Kasumi-1 (cell line): ENCODE data around the gene FER1L5.
"Not testable (repeated sequence)": the region's sequence is repeated elsewhere in the genome, so short reads cannot be mapped to it uniquely, and the experiment has no call there.

Experiments
- DNase-seq, 2 experiments: peaks; one replicate each; lab custom pipeline; 2025; lab: John Stamatoyannopoulos, UW

FER1L5 gene

DNA sequence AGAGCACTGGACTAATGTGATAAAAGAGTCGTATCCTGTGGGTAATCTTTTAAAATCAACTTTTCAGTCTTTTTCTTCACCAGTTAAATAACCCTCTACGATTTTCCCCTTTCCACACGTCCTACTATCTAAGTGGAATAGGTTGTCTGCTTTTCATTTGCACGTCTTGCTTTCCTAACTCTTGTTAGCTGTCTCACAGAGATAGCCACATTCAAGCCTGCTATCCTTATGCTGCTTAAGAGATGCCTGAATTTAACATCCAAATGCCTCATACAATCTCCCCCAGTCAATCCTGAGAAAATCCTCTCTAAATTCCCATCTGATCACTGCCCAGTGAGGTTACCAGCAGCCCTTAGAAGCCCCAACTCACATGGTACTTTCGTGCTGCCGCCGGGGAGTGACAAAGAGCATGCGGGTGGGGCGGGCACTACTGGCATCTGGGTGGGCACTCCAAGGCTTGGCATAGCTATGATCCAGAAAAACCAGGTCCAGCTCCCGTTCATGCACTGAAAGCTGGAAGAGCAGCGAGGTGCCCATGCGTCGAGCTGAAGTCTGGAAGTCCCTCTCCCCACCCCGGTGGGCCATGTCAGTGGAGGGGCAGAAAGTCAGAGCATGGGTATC, 5.9 kb upstream of the FER1L5 start:
- DNase-seq: no peak

DNA sequence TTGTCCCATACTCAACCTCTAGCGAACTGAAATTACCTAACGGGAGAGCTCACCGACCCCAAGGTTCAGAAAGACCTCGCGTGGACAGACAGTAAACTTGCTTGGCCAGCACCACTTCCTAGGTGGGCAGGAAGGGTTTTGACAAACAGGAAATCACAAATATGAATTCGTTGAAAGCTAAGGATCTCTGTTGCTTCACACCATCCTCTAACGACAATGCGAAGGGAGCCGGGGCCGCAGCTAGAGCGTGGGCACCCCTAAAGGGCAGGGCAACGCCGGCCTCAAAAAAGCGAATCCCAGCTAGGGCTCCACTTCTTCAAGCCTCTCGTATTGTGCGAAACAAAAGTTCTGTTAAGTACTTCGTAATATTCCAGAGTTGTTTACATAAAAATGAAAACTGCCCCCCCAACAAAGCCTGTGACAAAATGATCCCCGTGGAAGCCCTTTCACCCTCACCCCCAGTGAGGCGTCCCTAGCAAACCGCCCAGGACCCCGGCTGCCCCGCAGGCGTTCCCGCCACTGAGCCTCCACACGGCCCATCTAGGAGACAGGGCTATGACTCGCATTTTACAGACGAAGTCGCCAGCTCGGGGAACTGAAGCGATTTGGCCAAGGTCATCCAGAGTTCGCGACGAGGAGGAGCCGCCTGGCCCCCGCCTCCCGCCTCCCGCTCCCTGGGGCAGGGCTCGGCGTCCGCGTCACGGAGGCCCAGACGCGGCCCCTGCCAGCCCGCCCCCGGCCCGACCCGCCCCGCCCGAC, 5.0 kb upstream of the FER1L5 start:
- DNase-seq: peak; percentile 49 to 53

DNA sequence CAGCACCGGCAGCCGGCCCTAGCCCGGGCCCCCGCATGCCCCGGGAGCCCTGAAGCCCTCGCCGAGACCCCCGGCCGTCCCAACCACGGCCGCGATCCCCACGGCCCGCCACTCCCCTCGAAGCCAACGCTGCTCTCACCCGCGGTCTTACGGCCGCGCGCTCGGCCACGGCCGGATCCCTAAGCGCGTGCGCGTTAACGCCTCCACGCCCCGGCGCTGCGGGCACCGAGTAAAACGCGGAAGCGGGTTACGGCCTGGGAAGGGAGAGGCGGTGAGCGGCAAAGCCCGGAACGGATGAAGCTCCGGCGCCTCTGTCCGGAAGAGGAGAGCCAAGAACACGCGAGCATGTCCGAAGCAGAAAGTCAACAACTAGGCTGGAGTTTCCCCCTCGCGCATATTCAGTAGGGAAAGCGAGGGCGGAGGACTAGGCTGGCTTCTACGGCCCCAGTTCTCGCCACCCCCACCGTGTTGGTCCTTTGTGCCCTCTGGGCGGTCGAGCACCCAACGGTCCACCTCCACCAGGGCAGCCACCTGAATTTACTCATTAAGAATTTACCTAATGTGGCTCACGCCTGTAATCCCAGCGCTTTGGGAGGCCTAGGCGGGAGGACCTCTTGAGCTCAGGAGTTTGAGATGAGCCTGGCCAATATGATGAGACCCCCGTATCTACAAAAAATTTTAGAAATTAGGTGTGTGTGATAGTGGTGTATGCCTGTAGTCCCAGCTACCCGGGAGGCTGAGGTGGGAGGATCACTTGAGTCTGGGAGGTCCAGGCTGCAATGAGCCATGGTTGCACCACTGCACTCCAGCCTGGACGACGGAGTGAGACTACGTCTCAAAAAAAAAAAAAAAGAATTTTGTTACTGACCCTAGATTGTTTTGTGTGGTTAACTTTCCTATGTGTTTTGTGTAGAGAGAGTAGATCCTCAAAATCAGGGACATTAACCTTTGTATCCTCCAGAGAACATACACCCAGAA, 4.1 kb upstream of the FER1L5 start, which contains the start of gene KANSL3:
Gene KANSL3 (minus strand): TSS at position 169 of the 978 bp plus-strand sequence. CDS start 1,177 bp downstream, outside the sequence.
- DNase-seq: peak; percentile 86 to 92

DNA sequence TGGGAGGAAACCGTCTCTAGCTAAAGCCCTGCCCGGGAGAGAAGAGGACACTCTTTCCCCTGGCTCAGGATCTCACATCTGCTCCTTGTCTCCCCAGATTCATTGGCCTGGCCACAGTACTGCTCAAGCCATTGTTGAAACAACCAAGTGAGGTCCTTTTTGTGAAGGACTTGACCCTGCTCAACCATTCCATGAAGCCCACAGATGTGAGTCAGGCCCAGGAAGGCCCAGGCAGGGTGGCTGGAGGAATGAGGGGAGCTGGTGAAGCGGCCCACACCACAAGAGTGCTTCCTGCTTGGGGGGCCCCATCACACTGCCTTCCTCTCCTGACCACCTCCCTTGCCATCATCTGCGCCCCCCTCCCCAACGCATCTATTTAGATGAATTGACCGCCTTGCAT, 5.1 kb downstream of the FER1L5 start:
- DNase-seq: no peak

DNA sequence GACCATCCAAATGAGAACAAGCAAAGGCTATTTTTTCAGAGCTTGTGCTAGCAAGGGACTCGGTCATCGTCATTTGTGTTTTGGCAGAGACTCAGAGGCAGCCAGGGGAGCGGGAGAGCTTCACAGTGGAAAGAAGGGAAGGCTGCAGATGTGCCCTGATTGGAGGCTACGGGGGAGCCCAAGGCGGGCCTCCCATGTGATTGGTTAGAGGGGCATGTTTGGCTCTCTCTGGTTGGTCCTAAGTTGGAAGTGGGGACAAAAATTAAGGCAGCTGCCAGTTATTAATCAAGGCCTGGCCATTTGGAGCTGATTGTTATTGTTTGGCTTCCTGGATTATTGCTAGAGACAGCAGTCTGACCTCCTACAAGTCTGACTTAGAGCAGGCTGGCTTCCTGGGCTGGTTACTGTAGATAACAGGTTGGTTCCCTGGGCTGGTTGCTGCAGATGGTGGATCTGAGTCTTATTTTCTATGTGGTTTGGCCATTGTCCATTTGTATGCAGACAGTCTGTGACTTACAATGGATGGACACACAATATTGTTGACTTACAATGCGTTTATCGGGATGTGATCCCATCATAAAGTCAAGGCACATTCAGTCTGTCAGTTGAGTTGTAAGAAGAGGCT, 5.9 kb downstream of the FER1L5 start:
- DNase-seq: no peak

DNA sequence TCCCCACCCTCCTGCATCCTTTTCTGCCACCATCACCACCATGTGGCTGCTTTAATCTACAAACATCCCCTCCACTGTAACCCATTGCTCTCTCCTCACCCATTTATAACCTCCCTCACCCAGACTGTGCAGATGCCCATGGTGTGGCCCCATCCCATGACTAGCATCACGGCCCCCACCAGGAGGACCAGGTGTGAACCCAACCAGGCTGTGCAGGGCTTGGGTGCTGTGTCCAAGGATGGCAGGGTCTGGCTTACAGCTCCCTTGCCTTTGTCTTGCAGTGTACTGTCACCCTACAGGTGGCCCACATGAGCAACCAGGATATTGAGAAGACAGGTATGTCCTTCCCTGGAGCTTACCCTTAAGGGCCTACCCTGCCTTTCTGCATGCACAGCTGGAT, 6.8 kb downstream of the FER1L5 start:
- no peak for DNase-seq

DNA sequence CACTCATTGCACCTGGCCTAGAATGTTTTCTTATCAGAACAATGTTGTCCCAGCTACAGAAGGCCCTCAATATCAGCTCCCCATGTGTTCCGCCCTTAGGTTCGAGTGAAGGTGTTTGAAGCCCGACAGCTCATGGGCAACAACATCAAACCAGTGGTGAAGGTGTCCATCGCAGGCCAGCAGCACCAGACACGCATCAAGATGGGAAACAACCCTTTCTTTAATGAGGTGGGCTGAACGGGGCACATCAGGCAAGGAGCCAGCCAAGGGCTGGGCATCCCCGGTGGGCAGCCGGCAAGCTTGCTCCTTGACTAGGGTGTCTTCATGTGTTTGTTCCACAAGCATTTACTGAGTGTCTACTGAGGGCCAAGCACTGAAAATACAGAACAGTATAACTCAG, 9.2 kb downstream of the FER1L5 start:
- no peak for DNase-seq

DNA sequence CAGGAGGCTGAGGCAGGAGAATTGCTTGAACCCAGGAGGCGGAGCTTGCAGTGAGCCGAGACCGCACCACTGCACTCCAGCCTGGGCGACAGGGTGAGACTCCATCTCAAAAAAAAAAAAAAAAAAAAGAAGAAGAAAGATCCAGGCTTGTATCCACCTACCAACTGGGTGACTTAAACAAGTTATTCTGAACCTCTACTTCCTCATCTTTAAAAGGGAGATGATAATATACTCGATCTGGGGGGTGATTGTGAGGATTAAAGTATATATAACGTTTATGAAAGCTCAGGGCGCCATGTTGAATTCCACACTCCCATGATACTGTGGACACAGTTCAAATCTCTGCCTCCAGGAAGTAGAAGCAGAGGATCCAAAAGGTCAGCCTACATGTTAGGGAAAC, 12.2 kb downstream of the FER1L5 start:
- not testable (repeated sequence) for DNase-seq

DNA sequence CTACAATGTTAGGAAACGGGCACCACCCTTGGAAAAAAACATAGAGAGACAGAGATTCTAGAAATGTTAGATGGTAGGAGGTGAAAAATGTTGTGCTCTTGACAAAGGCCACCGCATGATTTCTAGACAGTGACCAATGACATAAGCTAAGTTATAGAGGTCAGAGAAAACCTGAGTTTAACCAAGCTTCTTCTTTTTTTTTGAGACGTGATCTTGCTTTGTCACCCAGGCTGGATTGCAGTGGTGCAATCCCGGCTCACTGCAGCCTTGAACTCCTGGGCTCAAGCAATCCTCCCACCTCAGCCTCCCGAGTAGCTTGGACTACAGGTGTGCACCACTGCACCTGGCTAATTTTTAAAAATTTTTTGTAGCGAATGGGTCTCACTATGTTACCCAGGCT, 13.0 kb downstream of the FER1L5 start:
- no peak for DNase-seq

DNA sequence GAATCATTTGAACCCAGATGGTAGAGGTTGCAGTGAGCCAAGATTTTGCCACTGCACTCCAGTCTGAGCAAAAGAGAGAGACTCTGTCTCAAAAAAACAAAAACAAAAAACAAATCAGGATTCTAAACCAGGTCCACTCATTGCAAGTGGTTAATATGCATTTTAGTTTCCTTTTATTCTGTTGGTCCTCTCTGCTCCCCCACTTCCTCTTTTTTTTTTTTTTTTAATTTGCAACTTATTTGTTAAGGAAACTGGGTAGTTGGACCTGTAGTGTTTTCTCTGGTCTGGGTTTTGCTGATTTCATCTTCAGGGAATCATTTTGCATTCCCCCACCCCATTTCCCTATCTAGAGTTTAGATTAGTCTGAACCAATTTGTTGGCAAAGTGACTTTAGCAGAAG, 14.0 kb downstream of the FER1L5 start:
- peak; percentile 29 to 50 for DNase-seq

DNA sequence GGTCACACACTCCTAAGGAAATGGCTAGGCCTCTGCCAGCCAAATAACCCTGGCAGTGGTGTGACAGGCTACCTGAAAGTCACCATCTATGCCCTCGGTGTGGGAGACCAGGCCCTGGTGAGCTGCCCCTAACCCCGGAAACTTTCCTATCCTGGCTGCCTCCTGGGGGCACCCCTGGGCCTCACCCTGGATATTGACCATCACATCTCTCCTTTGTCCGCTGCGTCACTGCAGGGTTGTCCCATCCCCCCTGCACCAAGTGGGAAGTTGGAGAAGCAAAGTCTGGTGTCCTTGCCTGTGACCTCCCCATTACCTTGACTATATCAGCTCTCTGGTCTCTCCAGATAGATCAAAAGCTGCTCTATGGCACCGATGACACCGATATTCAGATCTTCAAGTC, 18.8 kb downstream of the FER1L5 start:
- no peak for DNase-seq

DNA sequence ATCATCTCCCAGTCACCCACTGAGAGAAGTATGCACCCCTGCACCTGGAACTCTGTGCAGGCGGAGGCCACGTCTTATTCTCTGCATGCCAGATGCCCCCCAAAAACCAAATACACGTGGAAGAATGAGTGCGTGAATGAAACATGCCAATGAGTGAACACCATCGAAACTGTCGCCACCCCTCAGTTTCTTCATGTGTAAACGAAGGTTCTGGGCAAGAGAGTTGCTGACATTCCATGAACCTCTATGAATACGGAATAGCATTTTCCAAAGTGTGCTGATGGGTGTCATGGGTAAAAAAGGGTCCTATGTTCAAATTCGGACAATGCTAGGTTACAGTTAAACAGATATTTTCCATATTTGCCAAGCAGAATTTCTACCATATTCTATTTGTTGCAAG, 19.8 kb downstream of the FER1L5 start:
- DNase-seq: no peak

DNA sequence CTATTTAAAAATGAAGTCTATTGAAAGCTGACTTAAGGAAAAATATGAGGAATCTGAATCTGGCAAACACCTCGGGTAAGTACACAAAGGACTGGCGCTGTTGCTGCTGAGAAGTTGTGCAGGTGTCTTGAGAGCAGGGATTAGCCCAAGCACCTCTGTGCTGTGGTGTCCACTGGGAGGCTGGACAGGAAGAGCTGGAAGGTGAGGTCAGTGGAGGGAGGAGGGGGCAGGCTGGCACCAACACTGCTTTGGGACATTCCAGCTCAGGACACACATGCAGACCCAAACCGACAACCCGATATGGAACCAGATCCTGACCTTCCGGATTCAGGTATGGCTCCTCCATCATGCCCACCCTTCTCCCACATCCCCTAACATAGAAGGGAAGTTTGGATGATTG, 20.6 kb downstream of the FER1L5 start:
- DNase-seq: no peak

DNA sequence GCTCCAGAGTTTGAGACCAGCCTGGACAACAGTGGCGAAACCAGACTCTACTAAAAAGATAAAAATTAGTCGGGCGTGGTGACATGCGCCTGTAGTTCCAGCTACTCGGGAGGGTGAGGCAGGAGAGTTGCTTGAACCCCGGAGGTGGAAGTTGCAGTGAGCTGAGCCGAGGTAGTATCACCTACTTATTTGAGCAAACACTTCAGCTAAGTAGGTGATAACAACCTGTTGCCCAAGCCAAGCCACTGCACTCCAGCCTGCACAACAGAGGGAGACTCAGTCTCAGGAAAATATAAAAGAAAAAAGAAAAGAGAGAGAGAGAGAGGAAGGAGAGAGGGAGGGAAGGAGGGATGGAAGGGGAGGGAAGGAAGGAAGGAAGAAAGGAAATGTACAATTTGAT, 21.3 kb downstream of the FER1L5 start:
- DNase-seq: no peak

DNA sequence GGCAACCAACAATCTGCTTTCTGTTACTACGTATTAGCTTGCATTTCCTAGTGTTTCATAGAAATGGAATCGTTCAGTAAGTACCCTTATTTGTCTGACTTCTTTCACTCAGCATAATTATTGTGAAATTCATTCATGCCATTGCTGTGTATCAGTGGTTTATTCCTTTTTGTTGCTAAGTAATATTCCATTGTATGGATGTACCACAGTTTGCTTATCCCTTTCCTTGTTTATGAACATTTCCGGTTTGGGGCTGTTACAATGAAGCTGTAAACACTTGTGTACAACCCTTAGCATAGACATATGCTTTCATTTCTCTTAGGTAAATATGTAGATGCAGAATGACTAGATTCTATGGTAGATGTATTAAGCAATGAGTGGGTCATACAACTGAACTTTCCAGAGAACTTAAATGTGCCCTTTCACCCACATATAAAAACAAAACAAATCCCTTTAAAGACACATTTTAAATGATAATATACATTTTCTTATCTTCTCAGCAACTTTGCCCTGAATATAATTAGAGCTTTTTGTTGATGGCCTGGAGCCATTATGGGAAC, 21.9 kb downstream of the FER1L5 start:
- DNase-seq: no peak

DNA sequence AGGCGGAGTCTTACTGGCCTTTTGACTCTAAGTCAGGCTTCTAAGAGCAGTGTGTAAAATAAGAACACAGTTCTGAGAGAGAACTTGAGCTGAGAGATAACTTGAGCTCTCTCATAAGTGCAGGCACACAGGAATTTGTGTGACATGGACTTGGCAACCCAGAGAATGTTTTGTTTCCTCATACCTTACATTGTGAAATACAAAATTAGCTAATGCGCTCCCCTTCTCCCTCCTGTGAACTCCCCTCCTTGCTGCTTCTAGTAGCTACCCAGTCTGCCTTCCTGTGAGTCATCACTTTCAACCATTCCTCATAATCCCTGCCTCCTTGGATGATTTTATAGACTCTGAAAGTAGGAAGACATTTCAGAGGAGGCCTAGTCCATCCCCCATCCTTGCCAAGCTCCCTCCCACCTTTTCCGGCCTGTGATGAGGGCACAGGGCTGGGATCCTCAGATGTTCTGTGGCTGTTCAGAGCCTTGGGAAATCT, 22.6 kb downstream of the FER1L5 start:
- peak; percentile 70 to 75 for DNase-seq

DNA sequence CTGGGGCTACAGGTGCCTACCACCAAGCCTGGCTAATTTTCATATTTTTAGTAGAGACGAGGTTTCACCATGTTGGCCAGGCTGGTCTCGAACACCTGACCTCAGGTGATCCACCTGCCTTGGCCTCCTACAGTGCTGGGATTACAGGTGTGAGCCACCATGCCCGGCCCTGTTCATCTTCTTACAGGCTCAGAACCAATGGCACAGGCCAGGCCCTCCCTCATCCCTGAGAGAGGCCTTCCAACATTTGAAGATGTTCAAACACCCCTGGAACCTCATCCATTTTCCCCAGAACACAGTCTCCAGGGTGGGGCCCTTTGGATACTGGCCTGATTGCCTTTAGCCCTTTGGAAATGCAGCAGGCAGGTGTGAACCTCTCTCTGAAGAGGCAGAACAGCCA, 23.2 kb downstream of the FER1L5 start:
- DNase-seq: not testable (repeated sequence)

DNA sequence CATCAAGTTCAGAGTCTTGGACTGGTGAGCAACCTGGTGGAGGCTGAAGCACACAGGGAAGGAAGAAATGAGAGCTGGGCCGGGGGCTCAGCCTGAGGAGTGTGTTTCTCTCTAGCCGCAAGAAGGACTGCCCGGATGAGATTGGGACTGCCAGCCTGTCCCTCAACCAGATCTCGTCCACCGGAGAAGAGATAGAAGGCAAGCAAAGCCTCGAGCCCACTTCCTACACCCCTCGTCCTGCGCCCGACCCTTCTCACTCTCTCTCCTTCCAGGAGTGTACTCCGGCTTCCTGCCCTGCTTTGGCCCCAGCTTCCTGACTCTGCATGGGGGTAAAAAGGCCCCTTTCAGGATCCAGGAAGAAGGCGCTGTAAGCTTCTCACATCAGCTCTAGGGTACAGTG, 26.2 kb downstream of the FER1L5 start:
- no peak for DNase-seq

DNA sequence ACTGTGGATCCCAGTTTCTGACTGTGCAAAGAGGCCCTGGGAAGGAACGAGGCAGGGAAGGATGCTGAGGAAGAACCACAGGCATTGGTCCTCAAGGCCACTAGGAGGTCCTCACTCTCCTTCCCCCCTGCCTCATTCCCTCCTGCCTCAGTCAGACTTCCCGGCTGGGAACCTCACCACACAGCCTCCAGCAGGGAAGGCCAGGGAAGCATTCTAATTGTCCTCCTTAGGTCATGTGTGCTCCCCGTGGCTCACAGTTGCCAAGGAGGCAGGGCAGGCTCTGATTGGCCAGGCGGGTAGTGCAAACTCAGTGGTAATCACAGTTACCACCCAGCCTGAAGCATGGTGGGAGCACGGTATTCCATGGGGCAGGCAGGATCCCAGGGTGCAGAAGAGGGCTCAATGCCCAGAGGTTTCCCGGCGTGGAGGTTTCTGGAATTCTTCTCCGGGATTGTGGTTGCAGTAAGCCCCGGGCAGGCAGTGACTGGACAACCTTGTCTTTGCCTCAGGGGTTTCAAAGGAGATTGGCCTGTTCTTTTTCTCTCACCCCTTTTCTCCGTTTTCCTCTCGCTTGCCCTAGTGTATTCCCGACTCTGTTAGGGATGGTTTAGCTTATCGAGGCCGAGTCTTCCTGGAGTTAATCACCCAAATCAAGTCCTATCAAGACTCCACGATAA, 27.1 kb downstream of the FER1L5 start:
- no peak for DNase-seq

DNA sequence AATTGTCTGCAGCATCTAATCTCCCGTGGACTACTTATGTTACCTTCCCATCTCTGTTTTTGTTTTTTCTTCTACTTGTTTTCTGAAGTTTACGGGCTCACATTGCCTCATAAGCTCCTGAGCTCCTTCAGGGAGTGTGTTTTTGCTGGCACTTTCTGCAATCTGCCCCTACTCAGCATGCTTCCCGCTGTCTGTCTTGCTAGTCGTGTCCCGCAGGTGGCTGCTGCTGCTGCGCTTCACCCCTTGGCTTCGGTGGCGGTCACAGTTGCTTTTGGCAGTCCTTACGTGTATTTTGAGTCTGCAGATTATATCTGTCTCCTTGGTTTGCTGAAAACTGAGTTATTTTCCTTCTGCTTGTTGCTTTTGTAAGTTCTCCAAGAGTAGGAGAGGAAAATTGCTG, 37.3 kb downstream of the FER1L5 start:
- DNase-seq: no peak

DNA sequence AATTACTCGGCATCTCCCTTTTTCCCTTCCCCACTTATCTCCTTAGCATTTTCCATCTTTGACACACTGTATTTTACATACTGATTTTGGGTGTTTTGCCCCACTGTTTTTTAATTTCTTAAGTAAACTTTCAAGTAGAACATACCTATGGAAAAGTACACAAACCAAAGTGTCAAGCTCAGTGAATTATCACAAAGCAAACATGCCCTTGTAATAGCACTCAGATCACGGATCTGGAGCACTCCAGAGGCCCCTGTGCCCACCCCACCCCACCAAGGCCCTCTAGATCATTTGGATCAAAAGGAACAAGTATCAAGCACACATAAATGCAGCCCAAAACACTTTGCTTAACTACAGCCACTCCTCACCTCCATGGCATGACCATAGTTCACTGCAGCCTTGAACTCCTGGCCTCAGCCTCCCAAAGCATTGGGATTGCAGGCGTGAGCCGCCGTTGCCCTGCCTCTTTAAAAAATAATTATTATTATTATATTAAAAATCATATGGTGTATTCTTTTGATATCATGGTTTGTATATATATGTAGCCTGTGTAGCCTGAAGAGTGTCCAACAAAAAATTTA, 38.1 kb downstream of the FER1L5 start:
- DNase-seq: no peak
